Measurements from ENCODE around the gene CAMK1D. TPM values are rescaled to one million over a fixed set of nuclear protein-coding genes. Genes with fewer than 3 reads are reported as not detected.

The CAMK1D gene
- total and polyA plus RNA-seq, 4 donors = 1.9 to 19.0 (median 7.6) TPM

- H3K4me1 ChIP-seq (ENCODE audit: control insufficient read depth in 1 of 2, insufficient read depth in 2 of 2, low read length in 2 of 2) = peaks cover 0 to 2% of the 10 kb centered on the region in 2 donors
- DNase-seq (peak in 1 of 2 donors; percentile 56), ATAC-seq (ENCODE audit: low FRiP score) (peak; percentile 34)
- no peaks in the 10 kb centered on the region for H3K9me3 ChIP-seq (ENCODE audit: control insufficient read depth, low read length)
- no peaks in the 10 kb centered on the region for H3K27me3 ChIP-seq (ENCODE audit: control insufficient read depth in 1 of 2, insufficient read depth in 2 of 2, low read length in 1 of 2)
- H3K27ac ChIP-seq (ENCODE audit: low read depth in 1 of 2, low read length in 2 of 2) = peak overlapping the region in 1 of 2 donors; percentile 66
- no peak overlapping the region for H3K4me3 ChIP-seq (ENCODE audit: low read length in 2 of 2)
- intact Hi-C loops (cut with DNase I) = loop anchor here in 1 of 2 donors (5.0 kb wide), 1 partner anchor 80 kb away; no protein-coding TSS in a partner anchor
- H3K36me3 ChIP-seq (ENCODE audit: control insufficient read depth in 1 of 2, insufficient read depth in 2 of 2, low read length in 1 of 2) = no peaks in the 10 kb centered on the region
- WGBS, 2 donors = 38 to 45% methylated on average over 16 of the region's 16 CpGs
Observed at GRCh38 chr10:12822126-12822892, 473.0 kb downstream of the CAMK1D start.

GRCh38 chr10:12822893-12823170 is 473.5 kb downstream of the CAMK1D start:
- Histone ChIP-seq H3K27ac (ENCODE audit: low read depth in 1 of 2, low read length in 2 of 2) (peak overlapping the region in 1 of 2 donors; percentile 66), H3K27me3 (ENCODE audit: control insufficient read depth in 1 of 2, insufficient read depth in 2 of 2, low read length in 1 of 2) (no peaks in the 10 kb centered on the region)

GRCh38 chr10:12823328-12823727 is 474.0 kb downstream of the CAMK1D start:
- H3K27me3 ChIP-seq (ENCODE audit: control insufficient read depth in 1 of 2, insufficient read depth in 2 of 2, low read length in 1 of 2) = no peaks in the 10 kb centered on the region
- no peaks in the 10 kb centered on the region for H3K9me3 ChIP-seq (ENCODE audit: control insufficient read depth, low read length)
- H3K27ac ChIP-seq (ENCODE audit: low read depth in 1 of 2, low read length in 2 of 2) = peak overlapping the region in 1 of 2 donors; percentile 66
- DNase-seq = no peak
- ATAC-seq (ENCODE audit: low FRiP score) = peak; percentile 42
- H3K4me3 ChIP-seq (ENCODE audit: low read length in 2 of 2) = no peak overlapping the region
- peaks cover 0 to 2% of the 10 kb centered on the region in 2 donors for H3K4me1 ChIP-seq (ENCODE audit: control insufficient read depth in 1 of 2, insufficient read depth in 2 of 2, low read length in 2 of 2)
- 39% methylated on average over 3 of the region's 3 CpGs for WGBS, 2 donors
- no peaks in the 10 kb centered on the region for H3K36me3 ChIP-seq (ENCODE audit: control insufficient read depth in 1 of 2, insufficient read depth in 2 of 2, low read length in 1 of 2)
- intact Hi-C loops (cut with DNase I) = loop anchor here in 1 of 2 donors (5.0 kb wide), 1 partner anchor 79 kb away; no protein-coding TSS in a partner anchor

More at GRCh38 chr10:12822893-12823170, 473.5 kb downstream of the CAMK1D start:
- 3 to 12% methylated on average over 3 of the region's 3 CpGs for WGBS, 2 donors
- DNase-seq (no peak), ATAC-seq (ENCODE audit: low FRiP score) (no peak)
- intact Hi-C loops (cut with DNase I) = loop anchor here in 1 of 2 donors (5.0 kb wide), 1 partner anchor 79 kb away; no protein-coding TSS in a partner anchor
- peaks cover 0 to 2% of the 10 kb centered on the region in 2 donors for H3K4me1 ChIP-seq (ENCODE audit: control insufficient read depth in 1 of 2, insufficient read depth in 2 of 2, low read length in 2 of 2)
- H3K36me3 ChIP-seq (ENCODE audit: control insufficient read depth in 1 of 2, insufficient read depth in 2 of 2, low read length in 1 of 2) = no peaks in the 10 kb centered on the region
- H3K9me3 ChIP-seq (ENCODE audit: control insufficient read depth, low read length) = no peaks in the 10 kb centered on the region
- H3K4me3 ChIP-seq (ENCODE audit: low read length in 2 of 2) = no peak overlapping the region

- no peaks in the 10 kb centered on the region for H3K9me3 ChIP-seq (ENCODE audit: control insufficient read depth, low read length)
- intact Hi-C loops (cut with DNase I) = no loop called here
- WGBS, 2 donors = 60 to 65% methylated on average over 12 of the region's 12 CpGs
- ATAC-seq (ENCODE audit: low FRiP score) = no peak
- no peak overlapping the region for H3K4me3 ChIP-seq (ENCODE audit: low read length in 2 of 2)
- H3K4me1 ChIP-seq (ENCODE audit: control insufficient read depth in 1 of 2, insufficient read depth in 2 of 2, low read length in 2 of 2) = peaks cover 0 to 2% of the 10 kb centered on the region in 2 donors
- H3K36me3 ChIP-seq (ENCODE audit: control insufficient read depth in 1 of 2, insufficient read depth in 2 of 2, low read length in 1 of 2) = no peaks in the 10 kb centered on the region
- DNase-seq = peak in 1 of 2 donors; percentile 27
- no peak overlapping the region for H3K27ac ChIP-seq (ENCODE audit: low read depth in 1 of 2, low read length in 2 of 2)
- H3K27me3 ChIP-seq (ENCODE audit: control insufficient read depth in 1 of 2, insufficient read depth in 2 of 2, low read length in 1 of 2) = no peaks in the 10 kb centered on the region
Observed at GRCh38 chr10:12825260-12825849, 476.0 kb downstream of the CAMK1D start.

- DNase-seq (peak in 1 of 2 donors; percentile 74), ATAC-seq (ENCODE audit: low FRiP score) (no peak)
- no peaks in the 10 kb centered on the region for H3K36me3 ChIP-seq (ENCODE audit: control insufficient read depth in 1 of 2, insufficient read depth in 2 of 2, low read length in 1 of 2)
- H3K27ac ChIP-seq (ENCODE audit: low read depth in 1 of 2, low read length in 2 of 2) = no peak overlapping the region
- no peaks in the 10 kb centered on the region for H3K27me3 ChIP-seq (ENCODE audit: control insufficient read depth in 1 of 2, insufficient read depth in 2 of 2, low read length in 1 of 2)
- no peak overlapping the region for H3K4me3 ChIP-seq (ENCODE audit: low read length in 2 of 2)
- intact Hi-C loops (cut with DNase I) = no loop called here
- WGBS, 2 donors = 64 to 82% methylated on average over 6 of the region's 6 CpGs
- H3K9me3 ChIP-seq (ENCODE audit: control insufficient read depth, low read length) = no peaks in the 10 kb centered on the region
- H3K4me1 ChIP-seq (ENCODE audit: control insufficient read depth in 1 of 2, insufficient read depth in 2 of 2, low read length in 2 of 2) = peaks cover 0 to 2% of the 10 kb centered on the region in 2 donors
Observed at GRCh38 chr10:12826800-12827372, 477.5 kb downstream of the CAMK1D start.

- 97% methylated on average over 16 of the region's 16 CpGs for WGBS, 2 donors
- Histone ChIP-seq H3K9me3 (ENCODE audit: control insufficient read depth, low read length) (no peaks in the 10 kb centered on the region), H3K4me1 (ENCODE audit: control insufficient read depth in 1 of 2, insufficient read depth in 2 of 2, low read length in 2 of 2) (no peaks in the 10 kb centered on the region), H3K27ac (ENCODE audit: low read depth in 1 of 2, low read length in 2 of 2) (no peak overlapping the region), H3K36me3 (ENCODE audit: control insufficient read depth in 1 of 2, insufficient read depth in 2 of 2, low read length in 1 of 2) (no peaks in the 10 kb centered on the region), H3K4me3 (ENCODE audit: low read length in 2 of 2) (no peak overlapping the region), H3K27me3 (ENCODE audit: control insufficient read depth in 1 of 2, insufficient read depth in 2 of 2, low read length in 1 of 2) (no peaks in the 10 kb centered on the region)
- no peak for ATAC-seq (ENCODE audit: low FRiP score)
- intact Hi-C loops (cut with DNase I) = no loop called here
- no peak for DNase-seq
Observed at GRCh38 chr10:12828736-12829135, 479.4 kb downstream of the CAMK1D start.

- Histone ChIP-seq H3K4me3 (ENCODE audit: low read length in 2 of 2) (no peak overlapping the region), H3K27me3 (ENCODE audit: control insufficient read depth in 1 of 2, insufficient read depth in 2 of 2, low read length in 1 of 2) (no peaks in the 10 kb centered on the region), H3K9me3 (ENCODE audit: control insufficient read depth, low read length) (no peaks in the 10 kb centered on the region), H3K36me3 (ENCODE audit: control insufficient read depth in 1 of 2, insufficient read depth in 2 of 2, low read length in 1 of 2) (no peaks in the 10 kb centered on the region), H3K27ac (ENCODE audit: low read depth in 1 of 2, low read length in 2 of 2) (no peak overlapping the region), H3K4me1 (ENCODE audit: control insufficient read depth in 1 of 2, insufficient read depth in 2 of 2, low read length in 2 of 2) (no peaks in the 10 kb centered on the region)
- intact Hi-C loops (cut with DNase I) = no loop called here
- ATAC-seq (ENCODE audit: low FRiP score) (no peak), DNase-seq (no peak)
- 73 to 89% methylated on average over 6 of the region's 6 CpGs for WGBS, 2 donors
Observed at GRCh38 chr10:12829831-12830390, 480.6 kb downstream of the CAMK1D start.

- H3K4me1 ChIP-seq (ENCODE audit: control insufficient read depth in 1 of 2, insufficient read depth in 2 of 2, low read length in 2 of 2) = no peaks in the 10 kb centered on the region
- DNase-seq = no peak
- WGBS, 2 donors = 96% methylated on average over 10 of the region's 10 CpGs
- no peaks in the 10 kb centered on the region for H3K27me3 ChIP-seq (ENCODE audit: control insufficient read depth in 1 of 2, insufficient read depth in 2 of 2, low read length in 1 of 2)
- no peak for ATAC-seq (ENCODE audit: low FRiP score)
- no peaks in the 10 kb centered on the region for H3K9me3 ChIP-seq (ENCODE audit: control insufficient read depth, low read length)
- no peak overlapping the region for H3K4me3 ChIP-seq (ENCODE audit: low read length in 2 of 2)
- no peaks in the 10 kb centered on the region for H3K36me3 ChIP-seq (ENCODE audit: control insufficient read depth in 1 of 2, insufficient read depth in 2 of 2, low read length in 1 of 2)
- intact Hi-C loops (cut with DNase I) = no loop called here
- H3K27ac ChIP-seq (ENCODE audit: low read depth in 1 of 2, low read length in 2 of 2) = no peak overlapping the region
Observed at GRCh38 chr10:12832096-12832495, 482.7 kb downstream of the CAMK1D start.

Data from aorta (tissue), 5 donors.